ENCODE data around the gene ABCC6. TPM values are rescaled to one million over a fixed set of nuclear protein-coding genes. Genes with fewer than 3 reads are reported as not detected.
"Not testable (repeated sequence)": the region's sequence is repeated elsewhere in the genome, so short reads cannot be mapped to it uniquely, and the experiment has no call there.

ABCC6 gene
- total RNA-seq, 2 experiments from 2014 or later, result not detected

- POLR2A ChIA-PET, CTCF ChIA-PET: not testable (repeated sequence)
These were observed 458 bp upstream of the ABCC6 start for GRCh38 chr16:16223662-16224241.

GRCh38 chr16:16221382-16221781 lies 1.9 kb downstream of the ABCC6 start:
- POLR2A ChIA-PET, CTCF ChIA-PET: not testable (repeated sequence)

- POLR2A ChIA-PET, CTCF ChIA-PET: not testable (repeated sequence)
These were observed 2.8 kb downstream of the ABCC6 start for GRCh38 chr16:16220449-16220848.

- POLR2A ChIA-PET, CTCF ChIA-PET: not testable (repeated sequence)
These were observed 4.5 kb downstream of the ABCC6 start for GRCh38 chr16:16218787-16219186.

GRCh38 chr16:16218349-16218748 lies 4.9 kb downstream of the ABCC6 start:
- CTCF ChIA-PET, POLR2A ChIA-PET: not testable (repeated sequence)

- POLR2A ChIA-PET, result interaction anchor here (0.7 kb wide), 1 partner anchor 1608 kb away, joined by 4 read pairs; no protein-coding TSS in a partner anchor
- CTCF ChIA-PET, result not testable (repeated sequence)
These were observed 9.4 kb downstream of the ABCC6 start for GRCh38 chr16:16213863-16214293.

- POLR2A ChIA-PET, CTCF ChIA-PET: not testable (repeated sequence)
These were observed 11.9 kb downstream of the ABCC6 start for GRCh38 chr16:16211404-16211803.

- CTCF ChIA-PET, POLR2A ChIA-PET: not testable (repeated sequence)
These were observed 14.8 kb downstream of the ABCC6 start for GRCh38 chr16:16208461-16208860.

- CTCF ChIA-PET, POLR2A ChIA-PET: not testable (repeated sequence)
These were observed 15.4 kb downstream of the ABCC6 start for GRCh38 chr16:16207787-16208334.

GRCh38 chr16:16207097-16207786 lies 16.1 kb downstream of the ABCC6 start:
- CTCF ChIA-PET, POLR2A ChIA-PET: not testable (repeated sequence)

GRCh38 chr16:16205864-16206263 lies 17.4 kb downstream of the ABCC6 start:
- CTCF ChIA-PET, POLR2A ChIA-PET: not testable (repeated sequence)

GRCh38 chr16:16204552-16204951 lies 18.7 kb downstream of the ABCC6 start:
- ChIA-PET CTCF (interaction anchor here (0.6 to 0.7 kb wide), 2 partner anchors 83 to 1814 kb away, joined by 3 read pairs; no protein-coding TSS in a partner anchor), POLR2A (interaction anchor here (0.7 kb wide), 1 partner anchor 412 kb away, joined by 7 read pairs; no protein-coding TSS in a partner anchor)

GRCh38 chr16:16203494-16203893 lies 19.8 kb downstream of the ABCC6 start:
- POLR2A ChIA-PET, CTCF ChIA-PET: not testable (repeated sequence)

GRCh38 chr16:16202400-16203143 lies 20.7 kb downstream of the ABCC6 start:
- POLR2A ChIA-PET, CTCF ChIA-PET: not testable (repeated sequence)

GRCh38 chr16:16201880-16202279 lies 21.4 kb downstream of the ABCC6 start:
- POLR2A ChIA-PET, CTCF ChIA-PET: not testable (repeated sequence)

GRCh38 chr16:16200391-16200790 lies 22.9 kb downstream of the ABCC6 start:
- CTCF ChIA-PET, POLR2A ChIA-PET: not testable (repeated sequence)

- POLR2A ChIA-PET, result not testable (repeated sequence)
- CTCF ChIA-PET, result interaction anchor here (0.6 kb wide), 1 partner anchor 454 kb away, joined by 7 read pairs; no protein-coding TSS in a partner anchor
These were observed 23.9 kb downstream of the ABCC6 start for GRCh38 chr16:16199428-16199827.

GRCh38 chr16:16197966-16198365 lies 25.3 kb downstream of the ABCC6 start:
- POLR2A ChIA-PET, result no interaction called here

GRCh38 chr16:16197331-16197730 lies 26.0 kb downstream of the ABCC6 start:
- ChIA-PET POLR2A (no interaction called here), CTCF (no interaction called here)

More at GRCh38 chr16:16197966-16198365, 25.3 kb downstream of the ABCC6 start:
- CTCF ChIA-PET, result no interaction called here

- ChIA-PET CTCF (no interaction called here), POLR2A (no interaction called here)
These were observed 27.2 kb downstream of the ABCC6 start for GRCh38 chr16:16196099-16196498.

Measured in activated CD8-positive, alpha-beta memory T cell treated with anti-CD3 and anti-CD28 coated beads for 36 hours (primary cell).